HG03575 (cell line): Measurements from ENCODE around the gene TCF19.

ENCODE experiments used
- ATAC-seq: cut with Tn5 transposase; IDR thresholded peaks from one replicate; pipeline ENCODE4 v1.9.1; 2021; ENCODE audit not compliant: unreplicated experiment, insufficient number of reproducible peaks, low FRiP score; ENCODE audit errors: extremely low read depth

The TCF19 gene

GRCh38 chr6:31126396-31127175 is 31.8 kb upstream of the TCF19 start:
- ATAC-seq: no peak

GRCh38 chr6:31128093-31128676 is 30.2 kb upstream of the TCF19 start:
- no peak for ATAC-seq

- ATAC-seq: no peak
Observed at GRCh38 chr6:31129130-31129529, 29.3 kb upstream of the TCF19 start.

GRCh38 chr6:31130751-31131150 is 27.6 kb upstream of the TCF19 start:
- no peak for ATAC-seq

- no peak for ATAC-seq
Observed at GRCh38 chr6:31131595-31131994, 26.8 kb upstream of the TCF19 start.

- ATAC-seq: no peak
Observed at GRCh38 chr6:31132806-31133205, 25.6 kb upstream of the TCF19 start.

- ATAC-seq: no peak
Observed at GRCh38 chr6:31135710-31136109, 22.7 kb upstream of the TCF19 start.

- ATAC-seq: no peak
Observed at GRCh38 chr6:31138982-31139381, 19.4 kb upstream of the TCF19 start, which contains the start of gene PSORS1C2. Gene PSORS1C2 (minus strand): TSS chr6:31139066. CDS start chr6:31139026, 40 bp downstream.

- no peak for ATAC-seq
Observed at GRCh38 chr6:31139599-31139998, 18.8 kb upstream of the TCF19 start.

- no peak for ATAC-seq
Observed at GRCh38 chr6:31140643-31141042, 17.7 kb upstream of the TCF19 start.

- ATAC-seq: no peak
Observed at GRCh38 chr6:31142361-31142761, 16.0 kb upstream of the TCF19 start.

- ATAC-seq: no peak
Observed at GRCh38 chr6:31143148-31143547, 15.2 kb upstream of the TCF19 start.

- no peak for ATAC-seq
Observed at GRCh38 chr6:31144296-31144969, 14.0 kb upstream of the TCF19 start.

- no peak for ATAC-seq
Observed at GRCh38 chr6:31144970-31145340, 13.4 kb upstream of the TCF19 start.

GRCh38 chr6:31145386-31145785 is 13.0 kb upstream of the TCF19 start:
- ATAC-seq: no peak

- ATAC-seq: no peak
Observed at GRCh38 chr6:31149827-31150447, 8.5 kb upstream of the TCF19 start.

GRCh38 chr6:31152781-31153180 is 5.6 kb upstream of the TCF19 start:
- ATAC-seq: no peak

GRCh38 chr6:31154436-31154835 is 4.0 kb upstream of the TCF19 start:
- no peak for ATAC-seq

- ATAC-seq: no peak
Observed at GRCh38 chr6:31156641-31157040, 1.7 kb upstream of the TCF19 start.
